ENCODE measurements around the gene SINHCAF. TPM values are rescaled to one million over a fixed set of nuclear protein-coding genes. Genes with fewer than 3 reads are reported as not detected.

The SINHCAF gene
- total and polyA plus RNA-seq, 9 of the 15 experiments (the other 6 are each of a cell fraction or from before 2014, with no cell fraction given), result 73.2 to 185 (median 110) TPM

GRCh38 chr12:31310488-31310887 is 15.5 kb downstream of the SINHCAF start:
- FAIRE-seq (no peak), DNase-seq (ENCODE audit: extremely low read depth in 1 of 4, low spot score in 3 of 4) (no peak), ATAC-seq (no peak)
- H3K4me2 ChIP-seq (ENCODE audit: insufficient read depth, low read length), result no peak overlapping the region
- TF ChIP-seq EWSR1 (IDR thresholded peaks at IDR 0.05; ENCODE audit: borderline replicate concordance, low read depth, partially characterized antibody) (no peak), TFE3 (CRISPR knock-in tag; IDR thresholded peaks at IDR 0.05) (peak; percentile 73)
- TF ChIP-seq, protein P1, sequence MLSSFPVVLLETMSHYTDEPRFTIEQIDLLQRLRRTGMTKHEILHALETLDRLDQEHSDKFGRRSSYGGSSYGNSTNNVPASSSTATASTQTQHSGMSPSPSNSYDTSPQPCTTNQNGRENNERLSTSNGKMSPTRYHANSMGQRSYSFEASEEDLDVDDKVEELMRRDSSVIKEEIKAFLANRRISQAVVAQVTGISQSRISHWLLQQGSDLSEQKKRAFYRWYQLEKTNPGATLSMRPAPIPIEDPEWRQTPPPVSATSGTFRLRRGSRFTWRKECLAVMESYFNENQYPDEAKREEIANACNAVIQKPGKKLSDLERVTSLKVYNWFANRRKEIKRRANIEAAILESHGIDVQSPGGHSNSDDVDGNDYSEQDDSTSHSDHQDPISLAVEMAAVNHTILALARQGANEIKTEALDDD (IDR thresholded peaks at IDR 0.05), result peak; percentile 52; the same call in 1 of the 2 replicates
- BruUV-seq (replicated peaks), result no TSS peak
- H3K27ac ChIP-seq (ENCODE audit: extremely low read depth, low read depth, low read length), result no peak overlapping the region
- no peak overlapping the region for H2AFZ ChIP-seq (ENCODE audit: low read depth, low read length)
- H3K4me3 ChIP-seq, result no peak overlapping the region
- H3K36me3 ChIP-seq (ENCODE audit: control insufficient read depth, insufficient read depth, low read length), result peaks cover 76% of the 10 kb centered on the region
- POLR2A ChIA-PET, result interaction anchor here (0.9 to 1.6 kb wide), 5 partner anchors 10 to 53 kb away, joined by 3 to 13 read pairs (median 3); partner anchors contain the start of gene SINHCAF
- CTCF ChIA-PET (ENCODE audit: low intra/inter-chr PET ratio), result no interaction called here
- peaks cover 4% of the 10 kb centered on the region for H3K9me1 ChIP-seq (ENCODE audit: control insufficient read depth, insufficient read depth, low read length)
- H3K4me1 ChIP-seq (replicated peaks in 1 of 2; ENCODE audit: control insufficient read depth in 2 of 2, insufficient read depth in 2 of 2, low read length in 2 of 2), result peaks cover 8 to 13% of the 10 kb centered on the region in 2 experiments; a peak in 3 of 5 replicates
- no peak overlapping the region for H3K9ac ChIP-seq (ENCODE audit: insufficient read depth in 1 of 2, low read depth in 2 of 2, low read length in 2 of 2)
- peaks cover 39% of the 10 kb centered on the region for H4K20me1 ChIP-seq (replicated peaks; ENCODE audit: control insufficient read depth, insufficient read depth, low read length)
- no peaks in the 10 kb centered on the region for H3K9me3 ChIP-seq (replicated peaks; ENCODE audit: control insufficient read depth, insufficient read depth, low read depth, low read length)
- in situ Hi-C loops (cut with MboI), result no loop called here
- H3K79me2 ChIP-seq (ENCODE audit: control insufficient read depth, insufficient read depth, low read length), result peaks cover 99% of the 10 kb centered on the region
- H3K27me3 ChIP-seq (ENCODE audit: control insufficient read depth in 2 of 2, insufficient read depth in 2 of 2, low read length in 2 of 2), result no peaks in the 10 kb centered on the region
- intact Hi-C loops (cut with micrococcal nuclease), result no loop called here
- 44% methylated on average over 2 of the region's 2 CpGs for WGBS (ENCODE audit: insufficient coverage, low coverage, missing lambda C conversion rate)

Measured in K562 (cell line).